H9 (cell line): ENCODE measurements around the gene SSNA1. TPM values are rescaled to one million over a fixed set of nuclear protein-coding genes. Genes with fewer than 3 reads are reported as not detected.

Experiments used
- DNase-seq: peaks from one replicate; pipeline ENCODE4 v3.0.0-alpha.2; 2017
- H2AFZ ChIP-seq: one replicate; pipeline ENCODE4 v1.6.1; 2013; ENCODE audit warnings: mild to moderate bottlenecking, low read length, control low read depth, moderate library complexity
- H2AK5ac ChIP-seq: 2 replicates; pipeline ENCODE4 v1.6.1; 2013; ENCODE audit warnings: low read length, control low read depth, mixed read lengths; ENCODE audit not compliant: insufficient read length
- H2BK120ac ChIP-seq: one replicate; pipeline ENCODE4 v1.6.1; 2013; ENCODE audit warnings: low read depth, mild to moderate bottlenecking, low read length, control low read depth, inconsistent platforms; ENCODE audit not compliant: poor library complexity, severe bottlenecking
- H2BK12ac ChIP-seq: 2 replicates; pipeline ENCODE4 v1.6.1; 2013; ENCODE audit warnings: low read length, control low read depth, mixed read lengths, low read depth; ENCODE audit not compliant: insufficient read length
- H2BK15ac ChIP-seq: 2 replicates; pipeline ENCODE4 v1.6.1; 2013; ENCODE audit warnings: low read depth, low read length, control low read depth
- H2BK20ac ChIP-seq: one replicate; pipeline ENCODE4 v1.6.1; 2013; ENCODE audit warnings: low read depth, mild to moderate bottlenecking, low read length, control low read depth, inconsistent platforms; ENCODE audit not compliant: poor library complexity, severe bottlenecking
- H2BK5ac ChIP-seq: 2 replicates; pipeline ENCODE4 v1.6.1; 2013; ENCODE audit warnings: low read length, control low read depth, mixed read lengths; ENCODE audit not compliant: insufficient read length
- H3K14ac ChIP-seq: 2 replicates; pipeline ENCODE4 v1.6.1; 2013; ENCODE audit warnings: low read length, control low read depth; ENCODE audit not compliant: insufficient read depth
- H3K18ac ChIP-seq: 2 replicates; pipeline ENCODE4 v1.6.1; 2013; ENCODE audit warnings: low read depth, mild to moderate bottlenecking, mixed read lengths, low read length, control low read depth; ENCODE audit not compliant: insufficient read length
- H3K23ac ChIP-seq: 2 replicates; pipeline ENCODE4 v1.6.1; 2013; ENCODE audit warnings: low read length, control low read depth, mixed read lengths, low read depth; ENCODE audit not compliant: insufficient read length
- H3K23me2 ChIP-seq: 2 replicates; pipeline ENCODE4 v1.6.1; 2013; ENCODE audit warnings: low read depth, mild to moderate bottlenecking, mixed read lengths, low read length, control low read depth; ENCODE audit not compliant: insufficient read length, poor library complexity, severe bottlenecking
- H3K27ac ChIP-seq: 2 replicates; pipeline ENCODE4 v1.5.1; 2013; ENCODE audit warnings: low read length, control low read depth, mixed read lengths, low read depth; ENCODE audit not compliant: insufficient read length
- H3K27me3 ChIP-seq: 2 replicates; pipeline ENCODE4 v1.6.1; 2013; ENCODE audit warnings: low read length, control low read depth, inconsistent platforms; ENCODE audit not compliant: insufficient read depth
- H3K4ac ChIP-seq: 2 replicates; pipeline ENCODE4 v1.6.1; 2013; ENCODE audit warnings: low read depth, mild to moderate bottlenecking, control low read depth, inconsistent platforms, low read length, moderate library complexity
- H3K4me1 ChIP-seq: 2 replicates; pipeline ENCODE4 v1.6.1; 2013; ENCODE audit warnings: low read length, control low read depth, inconsistent platforms; ENCODE audit not compliant: insufficient read depth
- H3K4me2 ChIP-seq: 2 replicates; pipeline ENCODE4 v1.6.1; 2013; ENCODE audit warnings: low read length, control low read depth, mixed read lengths; ENCODE audit not compliant: insufficient read length, insufficient read depth
- H3K56ac ChIP-seq: 2 replicates; pipeline ENCODE4 v1.6.1; 2013; ENCODE audit warnings: low read depth, mild to moderate bottlenecking, mixed read lengths, low read length, control low read depth; ENCODE audit not compliant: insufficient read length
- H3K79me1 ChIP-seq: 2 replicates; pipeline ENCODE4 v1.6.1; 2013; ENCODE audit warnings: low read depth, mild to moderate bottlenecking, moderate library complexity, low read length, control low read depth, inconsistent platforms; ENCODE audit not compliant: insufficient read depth, poor library complexity, severe bottlenecking
- H3K79me2 ChIP-seq: 2 replicates; pipeline ENCODE4 v1.6.1; 2013; ENCODE audit warnings: low read length, control low read depth, inconsistent platforms; ENCODE audit not compliant: insufficient read depth
- H3K9ac ChIP-seq: 2 replicates; pipeline ENCODE4 v1.6.1; 2013; ENCODE audit warnings: low read length, control low read depth, mixed read lengths; ENCODE audit not compliant: insufficient read length; ENCODE audit errors: extremely low read depth
- H3K9me3 ChIP-seq: one replicate; pipeline ENCODE4 v1.6.1; 2013; ENCODE audit warnings: low read depth, low read length, inconsistent platforms; ENCODE audit not compliant: control insufficient read depth
- H3T11ph ChIP-seq: one replicate; pipeline ENCODE4 v1.6.1; 2013; ENCODE audit warnings: mild to moderate bottlenecking, low read length, control low read depth, inconsistent platforms
- H4K20me1 ChIP-seq: one replicate; pipeline ENCODE4 v1.6.1; 2013; ENCODE audit not compliant: control insufficient read depth, insufficient read length, insufficient read depth
- H4K5ac ChIP-seq: 2 replicates; pipeline ENCODE4 v1.6.1; 2013; ENCODE audit warnings: low read depth, mild to moderate bottlenecking, mixed read lengths, low read length, control low read depth; ENCODE audit not compliant: insufficient read length
- H4K8ac ChIP-seq: replicated peaks from 2 replicates; pipeline ENCODE4 v1.6.1; 2013; ENCODE audit warnings: low read length, control low read depth, mixed read lengths, low read depth; ENCODE audit not compliant: insufficient read length
- H4K91ac ChIP-seq: 2 replicates; pipeline ENCODE4 v1.6.1; 2013; ENCODE audit warnings: low read depth, mild to moderate bottlenecking, moderate library complexity, mixed read lengths, low read length, control low read depth; ENCODE audit not compliant: insufficient read length
- H3K27ac Mint-ChIP-seq, 3 experiments: 2 replicates in 2 of 3; 3 replicates in 1 of 3; pipeline ENCODE4 v1.8.0; 2020 to 2021; ENCODE audit warnings: mixed read lengths in 3 of 3, mild to moderate bottlenecking in 1 of 3, moderate library complexity in 1 of 3
- H3K27me3 Mint-ChIP-seq: 2 replicates; pipeline ENCODE4 v1.8.0; 2021; ENCODE audit warnings: low read depth, mild to moderate bottlenecking, moderate library complexity, mixed read lengths
- H3K36me3 Mint-ChIP-seq, 3 experiments: 2 replicates in 2 of 3; 3 replicates in 1 of 3; pipeline ENCODE4 v1.8.0; 2020 to 2021; ENCODE audit warnings: low read depth in 3 of 3, mixed read lengths in 3 of 3; ENCODE audit not compliant: insufficient read depth in 1 of 3
- H3K4me1 Mint-ChIP-seq, 2 experiments: 2 replicates each; pipeline ENCODE4 v1.8.0; 2020; ENCODE audit warnings: mixed read lengths in 2 of 2
- H3K4me3 Mint-ChIP-seq, 2 experiments: 2 replicates in 1 of 2; 3 replicates in 1 of 2; pipeline ENCODE4 v1.8.0; 2020 to 2021; ENCODE audit warnings: mild to moderate bottlenecking in 2 of 2, mixed read lengths in 2 of 2, moderate library complexity in 1 of 2
- H3K9me3 Mint-ChIP-seq, 2 experiments: 2 replicates in 1 of 2; 3 replicates in 1 of 2; pipeline ENCODE4 v1.8.0; 2020; ENCODE audit warnings: mild to moderate bottlenecking in 2 of 2, mixed read lengths in 2 of 2, moderate library complexity in 1 of 2
- CTCF ChIP-seq: fragments of 200-600 bp; sonication (generic); conservative IDR thresholded peaks from 3 replicates; pipeline ENCODE4 v1.8.0; 2021; ENCODE audit warnings: antibody characterized with exemption, mild to moderate bottlenecking
- WGBS: extraction: QIAGEN DNeasy Blood & Tissue Kit; methylation state at CpG from one replicate; pipeline ENCODE4 v1.1.7; 2013; ENCODE audit warnings: missing lambda C conversion rate, low lambda C conversion rate, mixed read lengths; ENCODE audit not compliant: insufficient read length; ENCODE audit errors: extremely low coverage; 5-methylcytosine and 5-hydroxymethylcytosine counted together
- total RNA-seq: library from RNA; stranded (reverse); gene quantifications from 2 replicates; pipeline ENCODE4 v1.2.1, GENCODE V29; 2021

SSNA1 gene
- total RNA-seq, 1 experiment from 2014 or later: 69.2 TPM

DNA sequence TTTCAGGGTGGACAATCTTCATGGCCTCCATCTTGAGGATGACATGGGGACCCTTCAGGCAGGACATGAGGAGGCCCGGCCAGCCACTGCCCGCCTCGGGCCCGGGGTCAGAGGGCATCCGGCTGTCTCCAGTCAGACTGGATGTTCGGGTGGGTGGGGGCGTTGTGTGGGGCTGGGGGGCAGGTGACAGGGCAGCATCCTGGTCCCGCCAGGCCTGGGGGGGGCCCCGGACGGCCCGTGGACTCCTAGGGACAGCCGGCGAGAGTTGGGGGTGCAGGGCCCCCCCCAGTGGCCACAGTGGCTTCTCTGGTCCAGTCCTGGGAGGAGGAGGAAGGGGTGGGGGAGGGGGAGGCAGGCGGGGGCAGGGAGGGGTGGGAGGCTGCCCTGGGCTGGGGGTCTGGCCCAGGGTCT lies 32.6 kb downstream of the SSNA1 start:
- H3K14ac ChIP-seq: no peak overlapping the region
- no peaks in the 10 kb centered on the region; the same call in 1 of the 2 replicates for H3K4me1 ChIP-seq
- Mint-ChIP-seq H3K27ac (no peak overlapping the region), H3K36me3 (peaks cover 0 to 11% (median 0%) of the 10 kb centered on the region in 3 experiments; a peak in 1 of 7 replicates), H3K9me3 (no peaks in the 10 kb centered on the region), H3K27me3 (no peaks in the 10 kb centered on the region), H3K4me1 (peaks cover 4 to 8% of the 10 kb centered on the region in 2 experiments), H3K4me3 (peak overlapping the region; percentile 22 to 60; a peak in 3 of 5 replicates)
- H3K23me2 ChIP-seq: peaks cover 18% of the 10 kb centered on the region
- no peak overlapping the region for H4K8ac ChIP-seq
- H4K20me1 ChIP-seq: no peaks in the 10 kb centered on the region
- no peak overlapping the region for H4K91ac ChIP-seq
- H2BK12ac ChIP-seq: no peak overlapping the region
- no peak overlapping the region for H3K4ac ChIP-seq
- no peak overlapping the region for H3K9ac ChIP-seq
- H4K5ac ChIP-seq: no peak overlapping the region
- no peak overlapping the region for H2BK20ac ChIP-seq
- no peak overlapping the region for H3K18ac ChIP-seq
- no peak overlapping the region for H2AFZ ChIP-seq
- no peak for DNase-seq
- no peaks in the 10 kb centered on the region for H3K79me1 ChIP-seq
- WGBS: no CpG with 5 or more reads among the region's 14 CpGs
- no peaks in the 10 kb centered on the region for H3K27me3 ChIP-seq
- no peaks in the 10 kb centered on the region for H3K9me3 ChIP-seq
- no peak overlapping the region for H2BK5ac ChIP-seq
- TF ChIP-seq CTCF: no peak
- H3K56ac ChIP-seq: no peak overlapping the region
- H3K23ac ChIP-seq: no peak overlapping the region
- H2BK120ac ChIP-seq: no peak overlapping the region
- no peak overlapping the region for H2AK5ac ChIP-seq
- H3K27ac ChIP-seq: no peak overlapping the region
- H3K79me2 ChIP-seq: no peaks in the 10 kb centered on the region
- no peak overlapping the region for H3T11ph ChIP-seq
- H2BK15ac ChIP-seq: no peak overlapping the region
- H3K4me2 ChIP-seq: no peak overlapping the region
